ENCODE measurements around the gene PPM1E. TPM values are rescaled to one million over a fixed set of nuclear protein-coding genes. Genes with fewer than 3 reads are reported as not detected.

The PPM1E gene
- total RNA-seq, 1 experiment from 2014 or later, result 2.9 TPM

- H3K27ac ChIP-seq (ENCODE audit: low read length), result no peak overlapping the region
- no TSS peak for BruUV-seq (replicated peaks)
- POLR2A ChIA-PET, result no interaction called here
- DNase-seq (ENCODE audit: low read depth, low spot score) (no peak), ATAC-seq (no peak)
- H3K4me3 ChIP-seq (ENCODE audit: low read depth in 2 of 2, low read length in 2 of 2), result no peak overlapping the region
- H3K27me3 ChIP-seq (ENCODE audit: control insufficient read depth, insufficient read depth, low read length), result no peaks in the 10 kb centered on the region
- CTCF ChIA-PET, result no interaction called here
- intact Hi-C loops (cut with micrococcal nuclease; ENCODE audit: unreplicated experiment) (no loop called here), in situ Hi-C loops (cut with HindIII; ENCODE audit: low pct_unique_long_range_greater_than_20kb, low sequenced_read_pairs) (no loop called here)
- H3K9me3 ChIP-seq (ENCODE audit: control insufficient read depth, insufficient read depth, low read depth, low read length), result no peaks in the 10 kb centered on the region
- H3K4me1 ChIP-seq (ENCODE audit: control insufficient read depth, insufficient read depth, low read length), result no peaks in the 10 kb centered on the region
- H3K36me3 ChIP-seq (ENCODE audit: control insufficient read depth, insufficient read depth, low read length), result peaks cover 5% of the 10 kb centered on the region
- TF ChIP-seq CTCF (IDR thresholded peaks at IDR 0.05) (no peak), TCF7L2 (IDR thresholded peaks at IDR 0.05; ENCODE audit: low read depth, low read length) (no peak), SIN3A (IDR thresholded peaks at IDR 0.05; ENCODE audit: borderline replicate concordance, insufficient read depth, low read depth, low read length) (no peak), POLR2AphosphoS5 (IDR thresholded peaks at IDR 0.05; ENCODE audit: low read depth, low read length) (no peak), REST (IDR thresholded peaks at IDR 0.05; ENCODE audit: insufficient read depth in 1 of 2, low read depth in 2 of 2, low read length in 1 of 2) (no peak)
These were observed 239.7 kb downstream of the PPM1E start for GRCh38 chr17:58995247-58995940.

- Histone ChIP-seq H3K27ac (ENCODE audit: low read length) (no peak overlapping the region), H3K9me3 (ENCODE audit: control insufficient read depth, insufficient read depth, low read depth, low read length) (no peaks in the 10 kb centered on the region), H3K4me3 (ENCODE audit: low read depth in 2 of 2, low read length in 2 of 2) (no peak overlapping the region), H3K36me3 (ENCODE audit: control insufficient read depth, insufficient read depth, low read length) (peaks cover 7% of the 10 kb centered on the region), H3K4me1 (ENCODE audit: control insufficient read depth, insufficient read depth, low read length) (no peaks in the 10 kb centered on the region), H3K27me3 (ENCODE audit: control insufficient read depth, insufficient read depth, low read length) (no peaks in the 10 kb centered on the region)
- BruUV-seq (replicated peaks), result no TSS peak
- intact Hi-C loops (cut with micrococcal nuclease; ENCODE audit: unreplicated experiment) (no loop called here), in situ Hi-C loops (cut with HindIII; ENCODE audit: low pct_unique_long_range_greater_than_20kb, low sequenced_read_pairs) (no loop called here)
- DNase-seq (ENCODE audit: low read depth, low spot score) (no peak), ATAC-seq (no peak)
- ChIA-PET POLR2A (no interaction called here), CTCF (no interaction called here)
- no peak for TF ChIP-seq SIN3A (IDR thresholded peaks at IDR 0.05; ENCODE audit: borderline replicate concordance, insufficient read depth, low read depth, low read length)
- no peak for TF ChIP-seq POLR2AphosphoS5 (IDR thresholded peaks at IDR 0.05; ENCODE audit: low read depth, low read length)
These were observed 241.3 kb downstream of the PPM1E start for GRCh38 chr17:58996968-58997367.

- ChIA-PET POLR2A (no interaction called here), CTCF (no interaction called here)
- no peak overlapping the region for H3K4me3 ChIP-seq (ENCODE audit: low read depth in 2 of 2, low read length in 2 of 2)
- H3K27ac ChIP-seq (ENCODE audit: low read length), result no peak overlapping the region
- in situ Hi-C loops (cut with HindIII; ENCODE audit: low pct_unique_long_range_greater_than_20kb, low sequenced_read_pairs) (no loop called here), intact Hi-C loops (cut with micrococcal nuclease; ENCODE audit: unreplicated experiment) (no loop called here)
- ATAC-seq (no peak), DNase-seq (ENCODE audit: low read depth, low spot score) (no peak)
- no TSS peak for BruUV-seq (replicated peaks)
- TF ChIP-seq TCF7L2 (IDR thresholded peaks at IDR 0.05; ENCODE audit: low read depth, low read length) (no peak), REST (IDR thresholded peaks at IDR 0.05; ENCODE audit: insufficient read depth in 1 of 2, low read depth in 2 of 2, low read length in 1 of 2) (no peak), SIN3A (IDR thresholded peaks at IDR 0.05; ENCODE audit: borderline replicate concordance, insufficient read depth, low read depth, low read length) (no peak), CTCF (IDR thresholded peaks at IDR 0.05) (no peak), POLR2AphosphoS5 (IDR thresholded peaks at IDR 0.05; ENCODE audit: low read depth, low read length) (no peak)
- H3K27me3 ChIP-seq (ENCODE audit: control insufficient read depth, insufficient read depth, low read length), result no peaks in the 10 kb centered on the region
- no peaks in the 10 kb centered on the region for H3K9me3 ChIP-seq (ENCODE audit: control insufficient read depth, insufficient read depth, low read depth, low read length)
- peaks cover 7% of the 10 kb centered on the region for H3K36me3 ChIP-seq (ENCODE audit: control insufficient read depth, insufficient read depth, low read length)
- H3K4me1 ChIP-seq (ENCODE audit: control insufficient read depth, insufficient read depth, low read length), result no peaks in the 10 kb centered on the region
These were observed 242.3 kb downstream of the PPM1E start for GRCh38 chr17:58997756-58998553.
